DMS53 treated with DMSO at 0.1 percent for 48 hours (cell line): ENCODE data around the gene MDFIC2.

Experiments
- DNase-seq: peaks from one replicate; lab custom pipeline; 2025; ENCODE audit not compliant: unreplicated experiment; lab: John Stamatoyannopoulos, UW

Gene MDFIC2

DNA sequence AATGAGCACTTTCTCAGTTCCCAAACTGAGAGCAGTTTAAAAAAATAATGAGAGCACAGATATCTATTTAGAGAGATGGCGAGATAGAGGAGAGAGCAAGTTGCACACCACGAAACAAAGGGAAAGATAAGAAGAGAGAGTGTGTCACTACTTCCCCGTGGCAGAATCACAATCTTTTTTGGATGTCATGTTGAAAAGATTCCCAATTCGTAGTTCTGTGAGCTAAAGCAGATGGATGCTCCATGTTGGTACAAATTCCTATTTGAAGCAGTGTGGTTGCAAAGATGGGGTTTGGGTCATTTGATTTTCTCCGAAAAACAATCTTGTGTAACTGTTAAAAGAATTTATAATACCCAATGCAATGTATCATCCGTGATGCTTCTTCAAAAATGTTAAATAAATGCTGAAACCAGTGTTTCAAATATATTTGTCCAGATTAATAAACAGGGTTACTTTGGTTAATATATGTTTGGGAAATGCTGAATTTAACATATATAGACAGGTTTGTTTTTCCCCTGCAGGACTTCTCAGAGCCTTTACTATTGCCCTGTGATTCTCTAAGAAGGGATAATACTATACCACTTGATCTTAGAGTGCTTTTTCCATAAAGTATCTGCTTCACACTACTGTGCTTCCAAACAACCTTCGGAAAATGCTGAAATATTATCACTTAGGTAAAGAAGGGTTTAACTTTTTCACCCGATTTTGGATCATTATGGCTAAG is 128.5 kb downstream of the MDFIC2 start:
- no peak for DNase-seq

DNA sequence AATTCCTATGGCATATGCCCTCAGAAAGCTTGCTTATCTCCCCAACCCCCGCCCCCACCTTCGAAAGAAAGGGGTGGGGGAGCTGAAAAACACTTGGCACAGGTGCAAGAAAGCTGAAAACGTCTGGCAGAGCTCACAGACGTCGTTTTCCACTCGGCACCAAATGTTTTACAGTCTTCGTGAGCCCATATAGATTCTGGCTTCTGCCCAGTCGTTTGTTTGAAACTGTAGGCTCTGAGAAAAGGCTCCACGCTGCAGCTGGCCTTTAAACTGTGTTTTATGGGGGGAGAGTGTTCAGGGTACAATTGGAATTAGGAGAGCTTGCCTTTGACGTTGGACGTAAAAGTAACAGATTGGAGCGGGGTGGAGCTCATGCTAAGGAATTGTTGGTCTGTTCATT is 130.3 kb downstream of the MDFIC2 start:
- DNase-seq = no peak

DNA sequence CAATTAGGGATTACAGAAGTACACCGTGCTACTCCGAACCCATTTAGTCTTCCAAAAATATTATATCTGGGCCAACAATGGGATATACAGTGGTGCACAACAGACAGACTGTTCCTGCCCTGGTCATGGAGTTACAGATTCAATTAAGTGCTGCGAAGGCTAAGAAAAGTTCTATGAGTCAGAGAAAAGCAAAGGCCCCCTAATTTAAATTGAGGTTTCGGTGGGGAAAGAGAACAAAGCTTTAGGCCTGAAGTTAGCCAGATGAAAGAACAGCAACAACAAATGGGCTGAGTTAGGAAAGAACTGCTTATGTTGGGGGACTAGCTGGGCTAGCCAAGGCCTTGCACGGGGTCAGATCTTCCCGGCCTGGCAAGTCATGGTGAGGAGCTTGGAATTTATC is 131.8 kb downstream of the MDFIC2 start:
- no peak for DNase-seq

DNA sequence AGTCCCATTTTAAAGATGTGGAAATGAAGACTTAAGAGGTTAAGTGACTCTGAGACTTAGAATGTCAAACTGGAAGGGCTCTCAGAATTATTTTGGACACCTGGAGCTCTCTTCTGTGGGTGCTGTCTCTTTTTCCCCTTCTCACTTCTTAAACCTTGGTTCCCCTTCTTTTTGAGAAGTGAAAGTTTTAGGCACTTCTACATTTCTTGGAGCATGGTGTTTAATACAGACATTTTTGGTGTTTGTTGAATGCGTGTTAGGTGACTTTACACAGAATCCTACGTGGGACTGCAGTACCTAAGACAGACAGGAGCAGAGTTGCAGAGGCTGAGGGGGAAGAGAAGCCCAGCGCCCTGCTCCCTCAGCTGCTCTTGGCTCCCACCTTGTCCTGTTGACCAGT is 133.3 kb downstream of the MDFIC2 start:
- DNase-seq = no peak

DNA sequence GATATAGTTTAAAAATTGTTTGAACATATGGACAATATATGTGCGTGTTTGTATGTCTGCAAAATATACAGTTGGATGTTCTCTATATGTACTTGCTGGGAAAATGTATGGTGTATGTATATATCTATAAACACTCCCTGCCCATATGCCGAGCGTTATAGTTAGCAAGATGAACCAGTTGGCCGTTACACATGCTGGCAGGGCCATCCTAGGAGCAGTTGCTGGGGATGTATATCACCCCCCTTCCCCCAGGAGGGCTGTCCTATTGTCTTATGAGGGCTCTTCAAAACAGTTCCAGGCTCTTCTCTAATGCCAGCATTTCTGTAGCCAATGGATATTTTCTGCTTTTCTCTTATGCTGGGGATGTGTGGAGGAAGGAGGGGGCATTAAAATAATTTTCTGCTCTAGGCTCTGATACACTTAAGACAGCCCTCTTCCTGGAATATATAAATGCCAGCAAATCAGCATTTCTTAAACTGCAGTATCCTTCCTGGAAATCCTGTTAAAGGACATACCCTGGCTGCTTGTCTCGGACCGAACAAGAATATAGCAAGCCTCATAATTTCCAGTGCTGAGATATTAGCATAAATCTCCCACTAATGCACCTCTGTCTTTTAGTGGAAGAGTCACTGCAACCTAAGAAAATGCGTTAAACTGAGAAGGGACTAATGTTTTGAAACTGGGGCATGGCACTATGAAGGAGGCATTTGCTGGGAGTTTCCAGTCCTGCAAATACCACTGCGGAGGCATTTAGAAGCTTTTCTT is 134.4 kb downstream of the MDFIC2 start:
- no peak for DNase-seq

DNA sequence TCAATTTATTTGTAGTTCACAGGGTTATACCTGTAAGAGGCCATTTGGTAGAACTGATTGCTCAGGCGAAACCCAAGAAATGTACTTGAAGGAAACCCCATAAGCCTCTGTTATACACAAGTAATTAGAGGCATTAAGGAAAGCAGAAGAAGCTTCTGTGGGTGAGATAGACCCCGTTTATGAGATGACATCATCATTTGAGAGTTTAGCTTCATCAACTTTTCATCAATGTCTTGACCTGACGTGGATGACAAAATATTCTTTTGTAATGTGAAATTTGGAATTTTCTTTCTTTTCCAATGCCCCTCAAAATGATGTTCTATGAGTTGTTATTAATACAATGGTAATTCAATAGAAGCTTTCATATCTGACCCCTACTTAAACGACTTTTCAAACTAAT is 136.2 kb downstream of the MDFIC2 start:
- DNase-seq = no peak

DNA sequence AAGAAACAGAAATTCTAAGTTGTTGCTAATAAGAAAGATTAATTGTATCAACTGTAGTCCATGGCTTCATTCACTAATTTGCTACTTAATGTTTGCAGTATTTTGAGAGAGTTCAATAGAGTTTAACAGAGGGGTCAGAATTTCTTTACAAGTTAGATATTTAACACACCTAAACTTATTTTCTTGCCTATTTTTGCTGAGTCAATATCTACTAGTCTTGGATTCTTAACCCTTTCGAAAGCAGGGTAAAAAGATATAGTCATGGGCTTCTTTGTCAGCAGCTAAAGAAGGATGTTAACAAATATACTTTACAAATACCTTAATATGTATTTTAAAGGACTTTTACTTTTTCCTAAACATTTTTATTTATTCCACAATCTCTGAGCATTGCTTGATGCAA is 155.6 kb downstream of the MDFIC2 start:
- DNase-seq = no peak

DNA sequence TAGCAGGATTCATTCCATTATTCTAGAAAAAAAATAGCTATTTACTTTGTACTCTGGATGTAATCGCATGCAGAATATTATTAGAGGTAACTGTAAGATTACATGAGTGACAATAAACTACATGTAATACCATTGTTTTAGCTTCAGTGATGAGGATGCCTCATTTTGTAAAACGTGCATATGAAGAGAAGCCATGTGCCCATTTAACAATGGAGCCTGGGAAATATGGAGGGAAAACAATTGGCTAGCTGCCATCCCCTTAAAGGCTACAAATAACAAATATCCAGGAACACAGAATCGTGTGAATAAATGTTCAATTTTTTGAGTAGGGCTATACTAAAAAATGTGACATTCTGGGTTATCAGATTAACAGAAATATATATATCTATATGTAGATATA is 161.8 kb downstream of the MDFIC2 start:
- DNase-seq = no peak

DNA sequence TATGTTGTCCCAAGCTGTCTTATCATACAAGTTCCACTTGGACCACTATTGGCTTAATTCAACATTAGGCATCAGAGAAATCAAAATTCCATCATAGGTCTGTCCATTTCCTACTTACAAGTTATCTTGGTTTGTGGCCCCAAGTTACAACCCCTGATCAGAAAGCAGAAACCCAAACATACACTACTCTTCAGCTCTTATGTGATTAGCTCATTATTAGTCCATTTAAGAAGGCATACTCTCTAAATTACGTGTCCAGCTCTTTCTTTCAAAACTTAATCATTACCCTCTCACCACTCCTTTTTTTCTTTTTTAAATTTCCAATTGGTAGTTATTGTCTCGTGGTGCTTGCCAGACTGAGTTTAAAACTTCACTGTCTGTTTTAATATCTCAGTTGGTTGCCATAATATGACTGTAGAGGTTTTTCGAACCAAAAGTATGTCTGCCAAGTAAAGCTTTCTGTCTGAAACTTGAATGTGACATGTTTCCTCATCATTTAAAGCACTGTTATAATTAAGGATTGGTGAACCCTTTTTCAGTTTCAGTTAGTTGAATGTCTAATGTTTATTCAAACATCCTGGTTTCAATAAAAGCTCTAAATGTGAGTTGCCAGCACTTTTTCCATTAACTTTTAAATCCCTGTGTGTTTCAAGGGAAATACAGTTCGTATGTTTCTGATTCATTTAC is 162.6 kb downstream of the MDFIC2 start:
- DNase-seq = no peak
